SU-DHL-6 (cell line): ENCODE data around the gene NRL.

Experiments
- CTCF ChIP-seq: fragments of 200-600 bp; sonication (generic); IDR thresholded peaks from one replicate; pipeline ENCODE4 v1.5.1; 2017; ENCODE audit warnings: antibody characterized with exemption, mild to moderate bottlenecking, low read length, moderate library complexity; ENCODE audit not compliant: insufficient read depth, poor library complexity, severe bottlenecking
- EZH2phosphoT487 ChIP-seq: fragments of 200-600 bp; sonication (generic), shearing (Covaris generic); conservative IDR thresholded peaks from 2 replicates; pipeline ENCODE4 v1.6.1; 2018; ENCODE audit warnings: mild to moderate bottlenecking, antibody characterized with exemption, low read length, moderate library complexity, mixed read lengths

DNA sequence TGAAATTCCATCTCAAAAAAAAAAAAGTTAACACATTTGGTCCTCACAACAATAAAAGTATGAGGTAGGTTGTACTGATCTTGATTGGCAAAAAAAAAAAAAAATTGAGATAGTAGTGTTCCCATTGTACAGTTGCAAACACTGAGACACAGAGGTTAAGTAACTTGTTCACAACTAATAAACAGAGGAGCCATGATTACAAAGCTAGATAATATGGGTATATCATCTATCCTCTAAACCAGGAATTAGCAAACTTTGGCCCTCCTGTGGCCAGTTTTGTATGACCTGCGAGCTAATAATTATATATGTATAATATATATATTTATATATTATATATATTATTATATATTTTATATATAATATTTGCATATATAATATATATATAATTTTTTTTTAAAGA lies 19.0 kb upstream of the NRL start:
- TF ChIP-seq CTCF (no peak), EZH2phosphoT487 (no peak)
